ENCODE results near the gene ARFIP1.
"Not testable (repeated sequence)": the region's sequence is repeated elsewhere in the genome, so short reads cannot be mapped to it uniquely, and the experiment has no call there.

The ARFIP1 gene

GRCh38 chr4:152892974-152893373, 113.2 kb downstream of the ARFIP1 start:
- Histone ChIP-seq H3K36me3 (ENCODE audit: insufficient read depth, low read length) (peaks cover 4% of the 10 kb centered on the region; the same call in 1 of the 2 replicates), H3K79me2 (ENCODE audit: control insufficient read depth, insufficient read depth, low read length, unreplicated experiment) (no peaks in the 10 kb centered on the region), H3K4me1 (ENCODE audit: control insufficient read depth, insufficient read depth, low read length, unreplicated experiment) (peaks cover 10% of the 10 kb centered on the region), H3K27ac (ENCODE audit: low read depth, low read length) (no peak overlapping the region), H3K27me3 (ENCODE audit: insufficient read depth, low read length) (no peaks in the 10 kb centered on the region), H3K4me3 (ENCODE audit: low read depth, low read length) (no peak overlapping the region), H2AFZ (ENCODE audit: low read length, unreplicated experiment) (no peak overlapping the region)

DNA sequence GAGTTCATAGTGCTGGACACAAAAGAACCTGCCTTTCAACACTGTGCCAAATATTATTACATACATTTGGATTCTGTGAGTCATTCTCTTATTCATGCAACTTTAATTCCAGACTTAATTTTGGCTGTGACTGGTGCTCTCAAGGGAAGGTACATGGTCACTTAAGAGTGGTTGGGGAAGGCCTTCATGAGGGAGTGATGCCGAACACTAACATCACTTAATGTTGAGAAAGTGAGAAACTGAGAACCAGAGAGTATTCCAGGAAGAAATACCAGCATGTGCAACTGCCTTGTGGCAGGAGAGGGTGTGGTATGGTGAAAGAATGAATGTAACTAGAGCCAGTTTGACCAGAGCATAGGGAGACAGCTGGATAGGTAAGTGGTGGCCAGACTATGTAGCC, 114.9 kb downstream of the ARFIP1 start:
- H3K4me3 ChIP-seq (ENCODE audit: low read depth, low read length) = no peak overlapping the region
- H3K27me3 ChIP-seq (ENCODE audit: insufficient read depth, low read length) = no peaks in the 10 kb centered on the region
- no peak overlapping the region for H3K27ac ChIP-seq (ENCODE audit: low read depth, low read length)
- no peaks in the 10 kb centered on the region for H3K79me2 ChIP-seq (ENCODE audit: control insufficient read depth, insufficient read depth, low read length, unreplicated experiment)
- H3K4me1 ChIP-seq (ENCODE audit: control insufficient read depth, insufficient read depth, low read length, unreplicated experiment) = peaks cover 10% of the 10 kb centered on the region
- no peak overlapping the region for H2AFZ ChIP-seq (ENCODE audit: low read length, unreplicated experiment)
- peaks cover 4% of the 10 kb centered on the region; the same call in 1 of the 2 replicates for H3K36me3 ChIP-seq (ENCODE audit: insufficient read depth, low read length)

DNA sequence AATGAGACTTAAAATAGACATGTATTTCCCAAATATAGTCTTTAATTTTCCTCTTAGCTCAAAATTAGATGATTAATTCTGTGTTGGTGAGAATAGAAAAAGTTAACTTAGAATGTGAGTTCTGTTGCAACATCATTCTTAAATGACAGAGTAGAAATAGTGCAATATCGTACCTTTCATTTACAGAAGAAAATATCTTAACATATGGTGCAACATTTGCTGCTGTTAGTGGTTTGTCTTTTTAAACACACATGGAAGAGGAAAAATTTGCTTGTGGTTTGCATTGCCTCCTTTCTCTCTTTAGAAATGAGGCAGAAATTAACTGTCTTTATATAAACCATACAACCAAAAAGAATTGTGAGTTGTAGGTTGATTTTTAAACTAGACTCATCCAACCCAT, 117.1 kb downstream of the ARFIP1 start:
- Histone ChIP-seq H3K4me3 (ENCODE audit: low read depth, low read length) (no peak overlapping the region), H3K36me3 (ENCODE audit: insufficient read depth, low read length) (no peaks in the 10 kb centered on the region), H3K27ac (ENCODE audit: low read depth, low read length) (no peak overlapping the region), H2AFZ (ENCODE audit: low read length, unreplicated experiment) (no peak overlapping the region), H3K79me2 (ENCODE audit: control insufficient read depth, insufficient read depth, low read length, unreplicated experiment) (no peaks in the 10 kb centered on the region), H3K27me3 (ENCODE audit: insufficient read depth, low read length) (no peaks in the 10 kb centered on the region), H3K4me1 (ENCODE audit: control insufficient read depth, insufficient read depth, low read length, unreplicated experiment) (peaks cover 10% of the 10 kb centered on the region)

DNA sequence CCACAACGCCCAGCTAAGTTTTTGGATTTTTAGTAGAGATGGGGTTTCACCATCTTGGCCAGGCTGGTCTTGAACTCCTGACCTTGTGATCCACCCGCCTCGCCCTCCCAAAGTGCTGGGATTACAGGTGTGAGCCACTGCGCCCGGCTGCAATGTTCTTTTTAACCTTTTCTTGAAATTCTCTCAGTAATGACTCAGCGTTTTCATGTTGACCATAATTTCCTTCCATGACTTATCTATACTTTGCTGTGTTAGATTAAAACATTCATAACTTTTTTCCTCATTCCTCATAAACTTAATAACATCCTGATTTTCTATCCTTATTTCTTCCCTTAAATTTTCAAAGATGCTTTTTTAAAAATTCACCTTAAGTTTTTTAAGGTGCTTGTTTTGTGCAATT, 118.4 kb downstream of the ARFIP1 start:
- not testable (repeated sequence) for H3K4me3 ChIP-seq (ENCODE audit: low read depth, low read length); H3K79me2 ChIP-seq (ENCODE audit: control insufficient read depth, insufficient read depth, low read length, unreplicated experiment); H3K4me1 ChIP-seq (ENCODE audit: control insufficient read depth, insufficient read depth, low read length, unreplicated experiment); H3K27ac ChIP-seq (ENCODE audit: low read depth, low read length); H2AFZ ChIP-seq (ENCODE audit: low read length, unreplicated experiment); H3K36me3 ChIP-seq (ENCODE audit: insufficient read depth, low read length); H3K27me3 ChIP-seq (ENCODE audit: insufficient read depth, low read length)

DNA sequence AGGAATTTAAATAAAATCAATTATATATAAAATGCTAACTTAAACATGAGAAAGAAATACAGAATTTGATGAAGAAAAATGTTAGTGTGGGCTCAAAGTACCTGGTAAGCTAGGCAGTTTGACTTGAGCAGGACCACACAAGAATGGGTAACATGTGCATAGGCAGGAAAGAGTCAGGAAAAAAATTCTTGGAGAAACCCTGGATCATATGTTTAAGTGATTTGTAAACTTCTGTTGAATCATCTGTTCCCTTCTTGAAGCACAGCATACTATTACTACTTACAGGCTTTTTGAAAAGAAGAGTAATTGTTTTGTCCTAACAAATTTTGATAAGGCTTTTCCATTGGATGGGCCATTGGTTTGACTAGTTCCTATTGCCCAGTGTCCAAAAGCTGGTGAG, 118.9 kb downstream of the ARFIP1 start:
- H2AFZ ChIP-seq (ENCODE audit: low read length, unreplicated experiment) = no peak overlapping the region
- no peaks in the 10 kb centered on the region for H3K79me2 ChIP-seq (ENCODE audit: control insufficient read depth, insufficient read depth, low read length, unreplicated experiment)
- no peaks in the 10 kb centered on the region for H3K27me3 ChIP-seq (ENCODE audit: insufficient read depth, low read length)
- H3K4me3 ChIP-seq (ENCODE audit: low read depth, low read length) = no peak overlapping the region
- H3K36me3 ChIP-seq (ENCODE audit: insufficient read depth, low read length) = no peaks in the 10 kb centered on the region
- H3K4me1 ChIP-seq (ENCODE audit: control insufficient read depth, insufficient read depth, low read length, unreplicated experiment) = peaks cover 10% of the 10 kb centered on the region
- no peak overlapping the region for H3K27ac ChIP-seq (ENCODE audit: low read depth, low read length)

DNA sequence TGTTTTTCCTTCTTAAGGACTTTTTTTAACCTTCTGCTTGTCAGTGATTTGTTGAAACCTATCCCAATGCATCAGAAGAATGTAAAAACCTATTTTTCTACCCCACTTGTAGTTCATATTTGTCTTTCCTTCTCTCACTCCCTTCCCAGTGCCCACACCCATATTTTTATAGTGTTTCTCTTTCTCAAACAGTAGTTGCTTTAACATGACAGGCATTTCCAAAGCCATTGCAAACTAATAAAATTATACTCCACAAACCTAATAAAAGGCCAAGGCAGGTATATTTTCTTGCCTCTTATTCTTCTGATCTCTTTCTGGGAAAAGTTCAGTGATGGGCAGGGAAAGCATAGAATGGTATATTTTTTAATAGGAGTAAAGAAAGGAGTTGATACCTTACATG, 120.6 kb downstream of the ARFIP1 start:
- no peak overlapping the region for H3K27ac ChIP-seq (ENCODE audit: low read depth, low read length)
- no peaks in the 10 kb centered on the region for H3K4me1 ChIP-seq (ENCODE audit: control insufficient read depth, insufficient read depth, low read length, unreplicated experiment)
- no peaks in the 10 kb centered on the region for H3K36me3 ChIP-seq (ENCODE audit: insufficient read depth, low read length)
- no peak overlapping the region for H3K4me3 ChIP-seq (ENCODE audit: low read depth, low read length)
- no peaks in the 10 kb centered on the region for H3K27me3 ChIP-seq (ENCODE audit: insufficient read depth, low read length)
- no peaks in the 10 kb centered on the region for H3K79me2 ChIP-seq (ENCODE audit: control insufficient read depth, insufficient read depth, low read length, unreplicated experiment)
- no peak overlapping the region for H2AFZ ChIP-seq (ENCODE audit: low read length, unreplicated experiment)

DNA sequence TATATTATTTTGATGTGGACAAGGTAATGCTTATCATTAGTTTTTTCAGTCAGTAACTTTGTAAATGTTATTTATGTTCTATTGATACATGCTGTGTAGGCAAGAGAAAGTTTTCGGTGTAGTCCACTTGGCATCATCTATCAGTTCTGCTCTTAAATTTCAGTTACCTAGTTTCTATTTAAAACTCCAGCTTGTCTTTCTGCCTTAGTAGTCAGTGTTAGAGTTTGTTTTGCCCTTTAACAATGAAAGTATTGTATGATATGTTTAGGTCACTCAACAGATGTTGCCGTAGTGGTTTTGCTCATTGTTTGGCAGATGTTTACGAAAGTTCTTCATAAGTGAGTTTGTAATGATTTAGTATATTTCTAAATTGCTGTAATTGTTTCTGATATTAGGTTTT, 121.5 kb downstream of the ARFIP1 start:
- no peak overlapping the region for H3K27ac ChIP-seq (ENCODE audit: low read depth, low read length)
- H3K4me1 ChIP-seq (ENCODE audit: control insufficient read depth, insufficient read depth, low read length, unreplicated experiment) = no peaks in the 10 kb centered on the region

DNA sequence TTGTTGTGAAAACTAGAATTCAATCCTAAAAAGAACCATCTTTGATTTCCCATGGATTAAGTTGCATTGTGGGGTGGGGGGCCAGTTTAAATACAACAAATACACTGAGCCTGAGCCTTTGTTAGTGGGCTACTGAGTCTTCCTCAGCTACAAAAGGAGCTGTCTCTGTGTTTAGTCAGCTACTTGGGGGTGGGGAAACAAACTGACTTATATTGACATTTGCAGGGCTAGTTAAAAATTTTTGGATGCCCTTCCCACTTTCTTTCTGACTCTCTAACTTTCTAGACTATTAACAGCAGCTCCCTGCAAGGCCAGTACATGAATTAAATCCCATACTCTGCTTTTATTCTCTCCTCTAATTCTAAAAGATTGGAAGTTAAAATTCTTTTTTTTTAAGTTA, 123.9 kb downstream of the ARFIP1 start:
- Histone ChIP-seq H3K4me3 (ENCODE audit: low read depth, low read length) (no peak overlapping the region), H3K27ac (ENCODE audit: low read depth, low read length) (no peak overlapping the region), H3K36me3 (ENCODE audit: insufficient read depth, low read length) (0 out of 2 replicates have a peak, but pooled peaks cover 3% of the 10 kb centered on the region), H3K4me1 (ENCODE audit: control insufficient read depth, insufficient read depth, low read length, unreplicated experiment) (no peaks in the 10 kb centered on the region), H3K27me3 (ENCODE audit: insufficient read depth, low read length) (no peaks in the 10 kb centered on the region), H2AFZ (ENCODE audit: low read length, unreplicated experiment) (no peak overlapping the region), H3K79me2 (ENCODE audit: control insufficient read depth, insufficient read depth, low read length, unreplicated experiment) (no peaks in the 10 kb centered on the region)

More for the DNA sequence above, 121.5 kb downstream of the ARFIP1 start:
- Histone ChIP-seq H3K36me3 (ENCODE audit: insufficient read depth, low read length) (0 out of 2 replicates have a peak, but pooled peaks cover 3% of the 10 kb centered on the region), H3K27me3 (ENCODE audit: insufficient read depth, low read length) (no peaks in the 10 kb centered on the region), H3K79me2 (ENCODE audit: control insufficient read depth, insufficient read depth, low read length, unreplicated experiment) (no peaks in the 10 kb centered on the region), H2AFZ (ENCODE audit: low read length, unreplicated experiment) (no peak overlapping the region), H3K4me3 (ENCODE audit: low read depth, low read length) (no peak overlapping the region)

DNA sequence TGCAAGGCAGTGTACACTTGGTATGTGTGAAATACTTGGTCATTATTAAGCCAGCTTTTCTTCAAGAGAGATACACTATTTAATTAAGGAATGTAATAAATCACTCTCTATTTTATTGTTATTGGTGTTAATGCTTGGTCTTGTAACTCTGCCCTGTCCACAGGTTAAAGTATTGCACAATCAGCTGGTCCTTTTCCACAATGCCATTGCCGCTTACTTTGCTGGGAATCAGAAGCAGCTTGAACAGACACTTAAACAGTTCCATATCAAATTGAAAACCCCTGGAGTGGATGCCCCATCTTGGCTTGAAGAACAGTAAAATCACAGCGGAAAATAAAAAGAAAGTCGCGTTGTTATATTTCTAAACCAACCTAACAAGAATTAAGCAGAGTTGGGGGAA, 130.1 kb downstream of the ARFIP1 start:
- Histone ChIP-seq H3K79me2 (ENCODE audit: control insufficient read depth, insufficient read depth, low read length, unreplicated experiment) (no peaks in the 10 kb centered on the region), H3K36me3 (ENCODE audit: insufficient read depth, low read length) (peaks cover 3% of the 10 kb centered on the region; the same call in 1 of the 2 replicates), H3K27ac (ENCODE audit: low read depth, low read length) (no peak overlapping the region), H2AFZ (ENCODE audit: low read length, unreplicated experiment) (no peak overlapping the region), H3K27me3 (ENCODE audit: insufficient read depth, low read length) (no peaks in the 10 kb centered on the region), H3K4me1 (ENCODE audit: control insufficient read depth, insufficient read depth, low read length, unreplicated experiment) (no peaks in the 10 kb centered on the region), H3K4me3 (ENCODE audit: low read depth, low read length) (no peak overlapping the region)

DNA sequence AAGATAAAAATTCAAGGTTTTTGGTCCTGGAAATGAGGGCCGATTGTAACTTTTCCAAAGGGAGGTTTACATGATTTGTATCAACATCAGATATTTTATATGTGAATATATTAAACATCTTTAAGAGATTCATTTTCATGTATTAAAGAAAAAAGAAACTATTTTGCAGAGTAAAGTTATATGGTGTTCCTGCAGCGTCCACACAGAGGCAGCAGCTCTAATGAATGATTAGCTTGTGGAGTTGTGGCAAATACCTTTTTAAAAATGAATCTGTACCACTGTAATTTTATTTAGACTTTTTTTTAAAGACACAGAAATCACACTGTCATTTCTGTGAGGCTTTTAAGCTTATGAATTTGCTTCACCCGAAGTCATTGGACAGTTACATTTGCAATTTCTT, 130.8 kb downstream of the ARFIP1 start:
- Histone ChIP-seq H3K79me2 (ENCODE audit: control insufficient read depth, insufficient read depth, low read length, unreplicated experiment) (no peaks in the 10 kb centered on the region), H3K4me3 (ENCODE audit: low read depth, low read length) (no peak overlapping the region), H3K4me1 (ENCODE audit: control insufficient read depth, insufficient read depth, low read length, unreplicated experiment) (no peaks in the 10 kb centered on the region), H3K36me3 (ENCODE audit: insufficient read depth, low read length) (peaks cover 3% of the 10 kb centered on the region; the same call in 1 of the 2 replicates), H3K27ac (ENCODE audit: low read depth, low read length) (no peak overlapping the region), H2AFZ (ENCODE audit: low read length, unreplicated experiment) (no peak overlapping the region), H3K27me3 (ENCODE audit: insufficient read depth, low read length) (no peaks in the 10 kb centered on the region)

- H3K27ac ChIP-seq (ENCODE audit: low read depth, low read length) = no peak overlapping the region
- H3K4me1 ChIP-seq (ENCODE audit: control insufficient read depth, insufficient read depth, low read length, unreplicated experiment) = no peaks in the 10 kb centered on the region
- no peaks in the 10 kb centered on the region for H3K27me3 ChIP-seq (ENCODE audit: insufficient read depth, low read length)
- no peaks in the 10 kb centered on the region for H3K79me2 ChIP-seq (ENCODE audit: control insufficient read depth, insufficient read depth, low read length, unreplicated experiment)
- no peak overlapping the region for H2AFZ ChIP-seq (ENCODE audit: low read length, unreplicated experiment)
- no peak overlapping the region for H3K4me3 ChIP-seq (ENCODE audit: low read depth, low read length)
- H3K36me3 ChIP-seq (ENCODE audit: insufficient read depth, low read length) = peaks cover 21% of the 10 kb centered on the region
Observed at GRCh38 chr4:152917543-152918395, 138.0 kb downstream of the ARFIP1 start.

Data from ACC112 (cell line).